A549 (cell line): Measurements from ENCODE around the gene BAIAP3.

ENCODE experiments used
- EP300 ChIP-seq, 2 experiments: fragments of >200 bp; sonication (Bioruptor Twin); formaldehyde crosslinking; IDR thresholded peaks; 2 replicates in 1 of 2; 3 replicates in 1 of 2; pipeline ENCODE4 v1.6.1; 2016 to 2017
- GATA3 ChIP-seq: IDR thresholded peaks from 2 replicates; pipeline ENCODE4 v1.6.1; 2012; ENCODE audit warnings: borderline replicate concordance
- KDM5A ChIP-seq: fragments of 200-600 bp; sonication (generic); IDR thresholded peaks from 2 replicates; pipeline ENCODE4 v1.6.1; 2016; ENCODE audit warnings: antibody characterized with exemption, mild to moderate bottlenecking
- MAZ ChIP-seq: fragments of 150-350 bp; IDR thresholded peaks from 2 replicates; pipeline ENCODE4 v1.6.1; 2014; ENCODE audit warnings: antibody characterized with exemption, low read depth, low read length, borderline replicate concordance
- PHF8 ChIP-seq: fragments of 200-600 bp; sonication (generic); IDR thresholded peaks from 2 replicates; pipeline ENCODE4 v1.6.1; 2016; ENCODE audit warnings: low read depth, mild to moderate bottlenecking, antibody characterized with exemption, moderate library complexity, borderline replicate concordance
- RAD21 ChIP-seq, 2 experiments: fragments of >200 bp in 1 of 2; sonication (Bioruptor Twin) in 1 of 2; formaldehyde crosslinking in 1 of 2; IDR thresholded peaks in 1 of 2; conservative IDR thresholded peaks in 1 of 2; 2 replicates in 1 of 2; 3 replicates in 1 of 2; pipeline ENCODE4 v1.6.1; 2012 to 2018; ENCODE audit warnings: inconsistent platforms in 1 of 2
- RFX5 ChIP-seq: fragments of 450-650 bp; IDR thresholded peaks from 2 replicates; pipeline ENCODE4 v1.7.1; 2014; ENCODE audit warnings: antibody characterized with exemption, mild to moderate bottlenecking, moderate library complexity
- SMC3 ChIP-seq: fragments of >200 bp; sonication (Bioruptor Twin); formaldehyde crosslinking; IDR thresholded peaks from 3 replicates; pipeline ENCODE4 v1.6.1; 2018; ENCODE audit warnings: inconsistent platforms
- ZSCAN20 ChIP-seq: fragments of 250-450 bp; sonication (Bioruptor Pico); IDR thresholded peaks from 2 replicates; pipeline ENCODE4 v1.8.0; 2022; ENCODE audit warnings: mild to moderate bottlenecking, moderate library complexity
- TF ChIP-seq, protein P1 (sequence below): fragments of 450-650 bp; IDR thresholded peaks from 2 replicates; pipeline ENCODE4 v1.6.1; 2014; ENCODE audit warnings: antibody characterized with exemption
- TF ChIP-seq, protein P2 (sequence below): fragments of >200 bp; sonication (Bioruptor Twin); formaldehyde crosslinking; IDR thresholded peaks from 3 replicates; pipeline ENCODE4 v1.5.1; 2016
- TF ChIP-seq, protein P3 (sequence below): fragments of 250-450 bp; sonication (Bioruptor Pico); IDR thresholded peaks from 2 replicates; pipeline ENCODE4 v1.5.0; 2021; ENCODE audit warnings: mild to moderate bottlenecking, moderate library complexity, borderline replicate concordance
- TF ChIP-seq, protein P4 (sequence below): IDR thresholded peaks from 2 replicates; pipeline ENCODE4 v1.6.1; 2012
- TF ChIP-seq, protein P5 (sequence below): IDR thresholded peaks from 2 replicates; pipeline ENCODE4 v1.6.1; 2012; ENCODE audit warnings: low read depth, borderline replicate concordance

DNA sequence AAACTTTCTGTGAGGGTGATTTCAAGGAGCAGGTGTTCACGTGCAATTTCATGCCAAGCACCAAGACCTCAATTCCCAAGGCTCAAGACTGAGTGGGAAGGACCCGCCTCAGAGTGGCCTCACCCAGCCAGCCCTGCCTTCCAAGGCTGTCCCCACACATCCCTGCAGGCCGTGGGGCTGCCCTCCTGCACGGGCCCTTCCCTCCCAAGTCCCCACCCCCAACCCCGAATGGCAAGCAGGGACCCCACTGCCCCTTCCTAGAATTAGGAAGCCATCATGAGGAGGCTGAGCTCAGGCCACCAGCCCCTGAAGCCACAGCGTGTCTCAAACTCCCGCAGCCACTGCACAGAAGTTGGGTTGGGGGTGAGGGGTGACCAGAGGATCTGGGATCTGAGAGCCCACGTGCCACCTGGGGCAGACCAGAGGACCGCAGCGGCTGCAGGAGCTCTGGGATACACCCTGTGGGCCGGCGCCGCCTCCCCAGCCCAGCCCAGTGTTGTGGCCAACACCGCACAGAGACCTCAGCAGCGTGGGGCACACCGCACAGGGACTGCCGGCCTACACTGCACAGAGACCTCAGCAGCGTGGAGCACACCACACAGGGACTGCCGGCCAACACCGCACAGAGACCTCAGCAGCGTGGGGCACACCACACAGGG, 39.0 kb downstream of the BAIAP3 start:
- TF ChIP-seq, protein P1, sequence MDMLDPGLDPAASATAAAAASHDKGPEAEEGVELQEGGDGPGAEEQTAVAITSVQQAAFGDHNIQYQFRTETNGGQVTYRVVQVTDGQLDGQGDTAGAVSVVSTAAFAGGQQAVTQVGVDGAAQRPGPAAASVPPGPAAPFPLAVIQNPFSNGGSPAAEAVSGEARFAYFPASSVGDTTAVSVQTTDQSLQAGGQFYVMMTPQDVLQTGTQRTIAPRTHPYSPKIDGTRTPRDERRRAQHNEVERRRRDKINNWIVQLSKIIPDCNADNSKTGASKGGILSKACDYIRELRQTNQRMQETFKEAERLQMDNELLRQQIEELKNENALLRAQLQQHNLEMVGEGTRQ, result no peak
- TF ChIP-seq EP300 (IDR thresholded peaks at IDR 0.05) (no peak), GATA3 (no peak), RFX5 (no peak), MAZ (no peak), PHF8 (no peak), SMC3 (no peak), KDM5A (no peak), RAD21 (conservative IDR thresholded peaks at IDR 0.05 in 1 of 2, IDR thresholded peaks at IDR 0.05 in 1 of 2) (no peak), ZSCAN20 (CRISPR knock-in tag) (no peak)
- TF ChIP-seq, protein P2, sequence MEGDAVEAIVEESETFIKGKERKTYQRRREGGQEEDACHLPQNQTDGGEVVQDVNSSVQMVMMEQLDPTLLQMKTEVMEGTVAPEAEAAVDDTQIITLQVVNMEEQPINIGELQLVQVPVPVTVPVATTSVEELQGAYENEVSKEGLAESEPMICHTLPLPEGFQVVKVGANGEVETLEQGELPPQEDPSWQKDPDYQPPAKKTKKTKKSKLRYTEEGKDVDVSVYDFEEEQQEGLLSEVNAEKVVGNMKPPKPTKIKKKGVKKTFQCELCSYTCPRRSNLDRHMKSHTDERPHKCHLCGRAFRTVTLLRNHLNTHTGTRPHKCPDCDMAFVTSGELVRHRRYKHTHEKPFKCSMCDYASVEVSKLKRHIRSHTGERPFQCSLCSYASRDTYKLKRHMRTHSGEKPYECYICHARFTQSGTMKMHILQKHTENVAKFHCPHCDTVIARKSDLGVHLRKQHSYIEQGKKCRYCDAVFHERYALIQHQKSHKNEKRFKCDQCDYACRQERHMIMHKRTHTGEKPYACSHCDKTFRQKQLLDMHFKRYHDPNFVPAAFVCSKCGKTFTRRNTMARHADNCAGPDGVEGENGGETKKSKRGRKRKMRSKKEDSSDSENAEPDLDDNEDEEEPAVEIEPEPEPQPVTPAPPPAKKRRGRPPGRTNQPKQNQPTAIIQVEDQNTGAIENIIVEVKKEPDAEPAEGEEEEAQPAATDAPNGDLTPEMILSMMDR, result no peak
- TF ChIP-seq, protein P3, sequence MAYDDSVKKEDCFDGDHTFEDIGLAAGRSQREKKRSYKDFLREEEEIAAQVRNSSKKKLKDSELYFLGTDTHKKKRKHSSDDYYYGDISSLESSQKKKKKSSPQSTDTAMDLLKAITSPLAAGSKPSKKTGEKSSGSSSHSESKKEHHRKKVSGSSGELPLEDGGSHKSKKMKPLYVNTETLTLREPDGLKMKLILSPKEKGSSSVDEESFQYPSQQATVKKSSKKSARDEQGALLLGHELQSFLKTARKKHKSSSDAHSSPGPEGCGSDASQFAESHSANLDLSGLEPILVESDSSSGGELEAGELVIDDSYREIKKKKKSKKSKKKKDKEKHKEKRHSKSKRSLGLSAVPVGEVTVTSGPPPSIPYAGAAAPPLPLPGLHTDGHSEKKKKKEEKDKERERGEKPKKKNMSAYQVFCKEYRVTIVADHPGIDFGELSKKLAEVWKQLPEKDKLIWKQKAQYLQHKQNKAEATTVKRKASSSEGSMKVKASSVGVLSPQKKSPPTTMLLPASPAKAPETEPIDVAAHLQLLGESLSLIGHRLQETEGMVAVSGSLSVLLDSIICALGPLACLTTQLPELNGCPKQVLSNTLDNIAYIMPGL, result no peak
- TF ChIP-seq, protein P4, sequence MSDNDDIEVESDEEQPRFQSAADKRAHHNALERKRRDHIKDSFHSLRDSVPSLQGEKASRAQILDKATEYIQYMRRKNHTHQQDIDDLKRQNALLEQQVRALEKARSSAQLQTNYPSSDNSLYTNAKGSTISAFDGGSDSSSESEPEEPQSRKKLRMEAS, result no peak
- TF ChIP-seq, protein P5, sequence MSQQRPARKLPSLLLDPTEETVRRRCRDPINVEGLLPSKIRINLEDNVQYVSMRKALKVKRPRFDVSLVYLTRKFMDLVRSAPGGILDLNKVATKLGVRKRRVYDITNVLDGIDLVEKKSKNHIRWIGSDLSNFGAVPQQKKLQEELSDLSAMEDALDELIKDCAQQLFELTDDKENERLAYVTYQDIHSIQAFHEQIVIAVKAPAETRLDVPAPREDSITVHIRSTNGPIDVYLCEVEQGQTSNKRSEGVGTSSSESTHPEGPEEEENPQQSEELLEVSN, result no peak
